Endothelial cell of hepatic sinusoid (primary cell): ENCODE measurements around the gene OTOP3.
"Not testable (repeated sequence)": the region's sequence is repeated elsewhere in the genome, so short reads cannot be mapped to it uniquely, and the experiment has no call there.

Experiments
- in situ Hi-C: cut with HindIII; loops from 2 replicates; pipeline ENCODE4 v1.10.0; 2017; ENCODE audit warnings: low sequenced_read_pairs

Gene OTOP3, protein sequence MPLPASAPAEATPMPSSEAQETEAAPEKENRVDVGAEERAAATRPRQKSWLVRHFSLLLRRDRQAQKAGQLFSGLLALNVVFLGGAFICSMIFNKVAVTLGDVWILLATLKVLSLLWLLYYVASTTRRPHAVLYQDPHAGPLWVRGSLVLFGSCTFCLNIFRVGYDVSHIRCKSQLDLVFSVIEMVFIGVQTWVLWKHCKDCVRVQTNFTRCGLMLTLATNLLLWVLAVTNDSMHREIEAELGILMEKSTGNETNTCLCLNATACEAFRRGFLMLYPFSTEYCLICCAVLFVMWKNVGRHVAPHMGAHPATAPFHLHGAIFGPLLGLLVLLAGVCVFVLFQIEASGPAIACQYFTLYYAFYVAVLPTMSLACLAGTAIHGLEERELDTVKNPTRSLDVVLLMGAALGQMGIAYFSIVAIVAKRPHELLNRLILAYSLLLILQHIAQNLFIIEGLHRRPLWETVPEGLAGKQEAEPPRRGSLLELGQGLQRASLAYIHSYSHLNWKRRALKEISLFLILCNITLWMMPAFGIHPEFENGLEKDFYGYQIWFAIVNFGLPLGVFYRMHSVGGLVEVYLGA

DNA sequence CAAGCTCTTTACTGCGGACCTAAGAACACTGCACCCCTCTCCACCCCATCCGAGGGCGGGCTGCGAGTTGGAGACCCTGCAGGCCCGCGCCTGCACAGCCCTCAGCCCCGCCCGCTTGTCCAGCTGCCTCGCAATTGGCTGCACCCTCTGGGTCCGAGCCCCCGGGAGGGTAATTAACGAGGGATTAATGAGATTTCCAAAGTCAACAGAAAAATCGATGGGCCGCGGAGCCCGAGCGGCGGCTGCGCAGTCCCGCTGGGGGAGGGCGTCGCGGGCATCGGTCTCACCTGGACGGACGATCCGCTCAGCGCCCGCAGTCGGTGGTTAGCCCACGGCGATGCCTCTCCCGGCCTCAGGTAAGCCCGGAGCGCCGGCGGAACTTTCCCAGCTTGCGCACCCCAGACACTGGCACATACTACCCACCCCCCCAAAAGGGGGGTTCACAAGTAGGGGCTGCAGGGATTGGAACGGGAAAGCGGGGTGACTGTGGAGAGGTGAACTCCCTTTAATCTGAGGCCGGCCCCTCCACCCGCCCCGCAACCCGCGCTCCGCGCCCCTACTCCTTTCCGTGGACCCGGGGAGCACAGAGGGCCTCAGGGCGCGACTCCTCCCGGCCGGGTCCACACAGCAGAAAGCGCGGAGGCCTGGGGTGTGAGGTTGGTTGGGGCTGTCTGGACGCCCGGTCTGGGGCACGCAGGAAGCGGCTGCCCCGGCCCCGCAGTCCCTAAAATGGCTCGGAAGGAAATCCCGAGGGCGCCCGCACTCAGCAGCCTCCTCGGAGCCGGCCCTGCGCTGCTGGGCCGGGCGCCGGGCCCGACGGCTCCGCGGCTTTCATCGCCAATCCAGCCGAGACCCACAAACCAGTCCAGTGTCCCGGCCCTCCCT lies at the start of gene OTOP3:
Gene OTOP3, plus strand, starts transcription at position 314 of the 885 bp plus-strand sequence. Its CDS starts 24 bp downstream, at position 338.
- in situ Hi-C loops: no loop called here

DNA sequence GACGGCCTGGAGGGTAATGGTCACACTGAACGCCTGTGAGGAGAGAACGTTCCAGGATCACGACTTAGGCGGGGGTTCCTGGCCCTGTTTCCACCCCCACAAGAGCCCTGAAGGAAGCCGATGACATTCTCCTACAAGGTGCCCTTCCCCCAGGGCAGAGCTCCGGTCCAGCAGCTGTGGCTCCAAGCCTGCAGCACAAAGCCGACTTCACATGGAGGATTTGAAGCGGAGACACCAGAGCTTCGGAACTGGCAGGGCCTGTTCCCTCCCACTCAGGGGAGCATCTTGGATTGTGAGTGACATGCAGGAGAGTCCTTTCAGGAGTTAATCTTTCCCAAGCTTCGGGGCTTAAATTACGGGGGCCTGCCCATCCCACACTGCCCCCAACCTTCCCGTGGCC lies 47.2 kb upstream of the OTOP3 start:
- in situ Hi-C loops: loop anchor here (5.0 kb wide), 1 partner anchor 76 kb away; no protein-coding TSS in a partner anchor

DNA sequence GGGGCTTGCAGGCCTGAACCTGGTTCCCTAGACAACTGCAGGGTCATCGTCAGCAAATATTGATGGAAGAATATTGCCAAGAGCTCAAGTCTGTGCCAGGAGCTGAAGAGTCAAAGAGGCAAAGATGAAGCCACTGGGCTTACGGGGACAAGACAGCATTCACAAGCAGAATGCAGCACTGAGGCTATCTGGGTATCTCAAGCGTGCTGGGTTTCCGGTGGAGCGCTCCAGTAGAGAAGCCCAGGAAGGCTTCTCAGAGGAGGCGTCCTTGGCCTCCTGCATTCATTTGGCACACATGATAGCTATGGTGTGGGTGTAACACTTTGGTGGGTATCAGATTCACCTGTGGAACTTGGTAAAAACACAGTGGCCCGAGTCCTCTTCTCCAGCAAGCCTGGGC lies 45.1 kb upstream of the OTOP3 start:
- in situ Hi-C loops: no loop called here

DNA sequence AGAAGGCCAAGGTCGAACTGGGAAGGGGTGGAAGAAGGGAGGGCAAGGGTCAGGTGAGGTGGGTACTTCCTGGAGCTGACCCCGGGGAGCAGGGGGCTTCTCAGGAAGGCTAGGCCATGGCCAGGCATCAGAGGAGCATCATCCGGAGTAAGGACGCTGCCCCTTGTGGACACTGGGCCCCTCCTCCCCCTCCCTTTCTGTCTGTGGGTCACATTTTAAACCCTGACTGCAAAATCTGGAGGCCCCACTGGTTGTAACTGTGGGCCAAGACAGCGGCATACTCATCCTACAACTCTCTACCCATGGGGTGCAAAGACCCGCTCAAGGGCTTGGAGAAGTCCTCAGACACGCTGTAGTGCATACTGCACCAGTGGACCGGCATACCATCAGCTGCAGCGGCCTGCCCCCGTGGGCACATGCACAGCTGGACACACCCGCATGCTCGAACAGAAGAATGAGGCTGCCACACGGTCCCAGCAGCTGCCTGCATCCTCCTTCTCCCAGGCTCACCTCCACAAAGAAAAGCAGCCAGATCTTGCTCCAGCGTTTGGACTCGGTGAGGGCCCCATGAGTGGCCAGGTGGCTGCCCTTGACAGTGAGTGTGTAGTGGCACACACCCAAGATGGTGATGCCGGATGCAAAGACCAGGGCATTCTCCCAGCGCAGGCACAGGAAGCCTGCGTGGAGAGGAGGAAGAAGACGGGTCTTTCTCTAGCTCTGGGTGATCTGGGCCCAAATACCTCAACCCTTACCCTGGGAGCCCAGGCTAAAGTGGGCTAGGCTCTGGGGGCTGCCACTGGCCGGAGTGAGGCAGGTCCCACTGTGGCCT lies 43.5 kb upstream of the OTOP3 start:
- in situ Hi-C loops: no loop called here

DNA sequence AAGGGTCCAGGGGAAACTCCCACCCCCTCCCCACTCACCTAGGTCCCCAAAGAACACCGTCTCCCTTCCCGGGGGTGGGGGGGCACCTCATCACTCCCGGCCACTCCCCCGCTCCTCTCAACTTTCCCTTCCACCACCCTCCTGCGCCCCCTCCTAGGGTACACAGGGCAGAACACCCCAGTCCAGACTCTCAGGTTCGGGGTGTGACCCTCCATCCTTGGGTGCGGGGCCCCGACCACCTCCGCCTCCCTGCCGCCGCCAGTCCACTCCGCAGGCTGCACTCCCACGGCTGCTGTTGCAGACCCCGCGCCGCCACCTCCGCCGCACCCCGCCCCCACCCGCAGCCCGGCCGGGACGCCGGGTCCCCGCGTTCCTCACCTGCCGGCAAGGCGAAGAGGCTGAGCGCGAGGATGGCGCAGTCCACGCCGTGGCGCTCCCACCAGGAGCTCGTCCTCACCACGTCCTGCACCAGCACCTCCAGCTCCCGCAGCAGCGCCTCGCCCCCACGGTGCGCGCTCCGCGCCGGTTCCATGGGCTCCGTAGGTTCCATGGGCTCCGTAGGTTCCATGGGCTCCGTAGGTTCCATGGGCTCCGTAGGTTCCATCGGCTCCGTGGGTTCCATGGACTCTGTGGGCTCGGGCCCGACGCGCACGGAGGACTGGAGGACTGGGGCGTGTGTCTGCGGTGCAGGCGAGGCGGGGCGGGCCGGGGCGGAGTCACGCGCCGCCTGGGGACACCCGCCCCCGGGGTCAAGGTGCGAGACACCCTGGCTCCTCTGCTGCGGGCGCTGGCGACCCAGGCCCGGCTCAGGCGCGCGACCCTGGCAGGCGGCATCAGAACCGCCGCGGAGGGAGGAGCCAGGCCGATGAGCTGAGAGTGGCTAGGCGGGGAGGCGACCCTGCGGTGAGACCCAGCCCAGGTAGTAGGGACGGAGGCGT lies 42.5 kb upstream of the OTOP3 start, which contains the start of gene FADS6:
Gene FADS6, minus strand, starts transcription at position 660 of the 938 bp plus-strand sequence. Its CDS starts 38 bp downstream, at position 622.
- in situ Hi-C loops: no loop called here

DNA sequence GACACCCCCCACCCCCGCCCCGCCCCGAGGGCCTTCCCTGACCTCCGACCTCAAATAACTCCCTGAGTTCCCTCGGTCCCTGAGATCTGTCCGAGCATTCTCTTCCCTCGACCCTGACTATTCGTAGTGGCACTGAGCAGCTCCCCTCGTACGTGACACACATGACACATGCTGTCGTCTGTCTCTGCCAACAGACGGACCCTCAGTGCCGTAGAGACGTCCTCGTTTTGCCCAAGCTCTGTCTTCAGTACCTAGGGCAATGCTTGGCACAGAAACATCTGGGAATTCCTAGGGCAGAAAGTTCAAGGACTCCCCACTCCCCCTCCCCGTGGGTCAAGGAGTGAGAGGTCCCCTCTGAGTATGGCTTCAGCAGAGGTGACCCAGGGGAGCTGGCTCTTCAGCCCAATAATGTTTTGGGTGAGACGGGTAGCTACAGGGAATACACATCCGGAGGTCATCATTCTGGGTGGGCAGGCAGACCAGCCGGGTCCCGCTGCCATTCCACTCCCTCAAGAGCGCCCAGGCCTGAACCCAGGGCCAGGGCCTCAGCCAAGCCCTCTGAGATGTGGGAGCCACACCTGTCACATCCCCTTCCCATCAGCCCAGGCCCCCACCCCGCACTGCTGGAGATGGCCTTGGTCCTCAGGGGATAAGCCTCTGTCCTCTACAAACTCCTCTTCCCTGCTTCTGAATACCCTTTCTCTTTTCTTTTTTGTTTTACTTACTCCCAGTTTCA lies 41.6 kb upstream of the OTOP3 start:
- in situ Hi-C loops: no loop called here

DNA sequence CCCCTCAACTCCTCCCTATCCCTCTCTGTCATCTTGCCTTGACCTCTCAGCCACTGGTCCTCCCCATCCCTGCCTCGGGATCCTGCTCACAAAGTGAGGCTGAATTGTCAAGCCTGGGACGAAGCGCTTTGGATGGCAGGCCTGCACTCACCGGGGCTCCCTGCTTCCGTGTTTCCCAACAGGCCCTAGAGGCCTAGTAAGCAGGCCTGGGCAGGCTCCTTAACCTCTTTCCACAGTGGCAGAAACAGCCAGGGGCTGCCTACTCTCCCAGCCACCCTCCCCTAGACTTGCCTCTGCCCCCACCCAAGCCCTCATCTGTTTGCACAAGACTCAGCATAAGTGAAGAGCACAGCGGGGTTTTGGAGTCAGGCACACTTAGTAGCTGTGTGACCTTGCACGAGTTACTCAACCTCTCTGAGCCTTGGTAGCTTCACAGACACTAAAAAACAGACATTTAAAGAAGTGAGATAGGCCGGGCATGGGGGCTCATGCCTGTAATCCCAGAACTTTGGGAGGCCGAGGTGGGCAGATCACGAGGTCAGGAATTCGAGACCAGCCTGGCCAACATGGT lies 37.2 kb upstream of the OTOP3 start:
- in situ Hi-C loops: no loop called here

DNA sequence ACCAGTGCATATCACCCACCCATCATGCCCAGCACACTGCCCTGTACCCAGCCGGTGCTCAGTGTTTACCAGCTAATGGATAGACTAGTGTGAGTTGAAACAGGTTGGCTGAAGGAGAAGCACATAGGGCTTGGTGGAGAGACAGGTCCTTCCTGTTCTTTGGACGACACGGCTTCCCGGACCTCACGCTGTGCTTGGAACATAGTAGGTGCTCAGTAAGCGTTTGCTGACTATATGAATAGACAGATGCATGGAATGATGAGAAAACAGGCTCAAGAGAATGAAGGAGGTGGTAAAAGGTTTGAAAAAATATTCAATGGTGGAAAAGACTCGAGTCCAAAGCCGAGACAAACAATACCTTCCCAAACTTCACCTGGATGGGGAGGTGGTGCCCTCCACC lies 35.5 kb upstream of the OTOP3 start:
- in situ Hi-C loops: no loop called here

DNA sequence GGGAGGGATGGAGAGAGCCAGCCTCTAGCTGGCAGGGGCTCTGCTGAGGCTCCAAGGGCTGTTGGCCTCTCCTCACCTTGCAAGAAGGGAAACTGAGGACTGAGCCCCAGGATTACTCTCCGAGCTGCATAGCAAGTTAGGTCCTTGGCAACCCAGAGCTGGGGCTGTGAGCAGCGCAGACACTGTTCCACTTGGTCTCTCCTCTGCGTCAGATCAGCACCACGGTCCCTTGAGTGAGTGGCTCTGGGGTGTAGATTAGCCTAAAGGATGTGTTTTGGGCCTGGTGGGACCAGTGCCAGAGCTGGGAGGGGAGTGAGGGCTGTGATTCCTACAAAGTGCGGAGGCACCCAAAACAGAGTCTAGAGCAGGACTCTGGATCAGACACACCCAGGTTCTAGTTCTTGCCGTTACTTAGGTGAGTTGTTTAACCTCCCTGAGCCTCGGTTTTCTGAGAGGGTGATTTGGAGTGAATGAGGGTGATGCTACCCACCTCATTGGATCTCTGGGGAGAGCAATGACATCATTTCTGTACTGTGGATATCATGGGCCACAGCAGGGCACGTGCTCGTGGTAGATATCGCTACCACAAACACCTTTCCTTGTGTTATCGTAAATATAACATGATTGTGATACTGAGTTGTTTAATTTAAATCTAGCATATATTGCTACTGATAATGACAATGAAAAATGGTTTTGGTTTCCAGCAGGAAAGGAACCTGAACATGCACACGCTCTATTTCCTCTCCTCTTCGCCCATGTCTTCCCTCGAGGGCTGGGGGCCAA lies 34.2 kb upstream of the OTOP3 start:
- in situ Hi-C loops: no loop called here

DNA sequence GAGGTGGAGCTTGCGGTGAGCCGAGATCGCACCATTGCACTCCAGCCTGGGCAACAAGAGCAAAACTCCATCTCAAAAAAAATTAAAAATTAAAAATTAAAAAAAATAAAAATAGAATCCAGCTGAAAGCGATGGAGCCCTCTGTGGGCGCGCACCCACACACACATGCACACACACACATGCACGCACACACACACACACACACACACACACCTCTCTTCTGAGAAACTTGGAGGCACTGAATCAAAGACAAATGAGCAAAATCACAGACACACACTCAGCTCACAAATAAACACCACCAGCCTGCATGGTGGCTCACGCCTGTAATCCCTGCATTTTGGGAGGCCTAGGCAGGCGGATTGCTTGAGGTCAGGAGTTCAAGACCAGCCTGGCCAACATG lies 32.7 kb upstream of the OTOP3 start:
- in situ Hi-C loops: no loop called here

DNA sequence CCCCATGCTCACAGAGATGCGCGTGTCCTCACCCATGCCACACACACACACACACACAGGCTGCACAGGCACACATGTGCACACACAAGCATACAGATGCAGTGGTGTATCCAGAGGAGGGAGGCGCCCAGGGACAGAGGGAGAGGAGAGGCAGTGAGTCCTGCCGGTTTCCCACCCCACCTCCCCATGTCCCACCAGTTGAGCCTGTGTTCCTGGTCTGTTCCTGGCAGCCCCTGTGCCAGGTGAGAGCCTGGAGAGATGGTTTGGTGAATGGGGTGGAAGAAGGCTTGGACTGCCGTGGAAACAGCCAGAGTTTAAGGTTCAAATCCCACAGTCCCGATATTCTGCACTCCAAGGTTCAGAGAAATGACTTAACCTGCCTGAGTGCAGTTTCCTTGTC lies 32.0 kb upstream of the OTOP3 start:
- in situ Hi-C loops: no loop called here

DNA sequence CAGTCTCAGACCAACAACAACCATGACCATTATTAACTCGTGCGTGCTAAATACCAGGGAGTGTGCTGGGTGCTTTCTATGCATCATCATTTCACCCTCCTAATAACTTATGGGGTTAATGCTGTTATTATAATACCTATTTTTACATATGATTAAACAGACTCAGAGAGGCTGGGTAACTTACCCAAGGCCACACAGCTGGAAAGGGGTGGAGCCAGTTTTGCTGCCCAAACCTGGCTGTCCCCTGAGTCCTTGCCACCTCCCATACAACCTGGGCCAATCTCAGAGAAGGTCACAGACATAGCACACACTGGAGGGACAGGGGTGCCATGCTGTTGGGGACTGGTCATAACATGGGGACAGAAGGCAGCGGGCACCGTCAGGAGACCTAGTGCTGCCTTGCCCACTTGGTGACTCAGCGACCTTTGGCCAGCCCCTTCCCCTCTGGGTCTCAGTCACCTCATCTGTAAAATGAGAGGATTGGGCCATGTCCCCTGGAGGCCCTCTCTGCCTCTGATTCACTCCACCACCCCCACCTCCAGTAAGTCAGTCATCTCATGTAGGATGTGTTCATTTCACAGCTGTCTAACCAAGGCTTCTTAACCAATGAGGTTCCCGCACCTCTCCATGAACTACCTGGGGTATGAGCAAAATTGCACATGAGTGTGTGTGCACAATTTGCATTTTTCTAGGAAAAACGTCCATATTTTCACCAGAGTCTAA lies 30.9 kb upstream of the OTOP3 start:
- in situ Hi-C loops: no loop called here

DNA sequence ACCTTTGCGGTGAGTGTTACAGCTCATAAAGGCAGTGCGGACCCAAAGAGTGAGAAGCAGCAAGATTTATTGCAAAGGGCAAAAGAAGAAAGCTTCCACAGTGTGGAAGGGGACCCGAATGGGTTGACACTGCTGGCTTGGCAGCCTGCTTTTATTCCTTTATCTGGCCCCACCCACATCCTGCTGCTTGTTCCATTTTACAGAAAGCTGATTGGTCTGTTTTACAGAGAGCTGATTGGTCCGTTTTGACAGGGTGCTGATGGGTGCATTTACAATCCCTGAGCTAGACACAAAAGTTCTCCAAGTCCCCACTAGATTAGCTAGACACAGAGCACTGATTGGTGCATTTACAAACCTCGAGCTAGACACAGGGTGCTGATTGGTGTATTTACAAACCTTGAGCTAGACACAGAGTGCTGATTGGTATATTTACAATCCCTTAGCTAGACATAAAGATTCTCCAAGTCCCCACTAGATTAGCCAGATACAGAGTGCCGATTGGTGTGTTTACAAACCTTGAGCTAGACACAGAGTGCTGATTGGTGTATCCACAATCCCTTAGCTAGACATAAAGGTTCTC lies 29.4 kb upstream of the OTOP3 start:
- in situ Hi-C loops: not testable (repeated sequence)

DNA sequence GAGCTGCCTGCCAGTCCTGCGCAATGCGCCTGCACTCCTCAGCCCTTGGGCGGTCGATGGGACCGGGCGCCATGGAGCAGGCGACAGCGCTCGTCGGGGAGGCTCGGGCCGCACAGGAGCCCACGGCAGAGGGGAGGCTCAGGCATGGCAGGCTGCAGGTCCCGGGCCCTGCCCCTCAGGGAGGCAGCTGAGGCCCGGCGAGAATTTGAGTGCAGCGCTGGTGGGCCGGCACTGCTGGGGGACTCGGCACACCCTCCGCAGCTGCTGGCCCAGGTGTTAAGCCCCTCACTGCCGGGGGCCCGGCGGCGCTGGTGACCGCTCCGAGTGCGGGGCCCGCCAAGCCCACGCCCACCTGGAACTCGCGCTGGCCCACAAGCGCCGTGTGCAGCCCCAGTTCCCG lies 28.7 kb upstream of the OTOP3 start:
- in situ Hi-C loops: no loop called here

DNA sequence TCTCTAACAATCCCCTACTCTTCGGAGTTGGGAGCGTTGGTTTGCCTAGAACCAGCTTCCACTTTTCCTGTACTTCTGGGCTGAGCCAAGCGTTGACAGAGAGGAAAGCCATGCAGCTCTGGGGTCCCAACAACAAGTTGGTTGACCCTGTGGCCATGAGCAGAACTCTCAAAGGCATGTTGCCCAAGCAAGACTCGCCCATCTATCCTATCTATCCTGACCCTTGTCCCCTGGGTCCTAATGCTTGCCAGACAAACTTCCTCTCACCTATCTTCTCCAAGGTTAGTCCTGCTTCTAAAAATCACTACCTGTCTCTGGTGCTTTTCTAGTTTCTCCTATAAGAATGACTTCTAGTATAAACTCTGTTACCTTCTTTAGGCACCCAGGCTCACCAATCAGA lies 26.6 kb upstream of the OTOP3 start:
- in situ Hi-C loops: not testable (repeated sequence)

DNA sequence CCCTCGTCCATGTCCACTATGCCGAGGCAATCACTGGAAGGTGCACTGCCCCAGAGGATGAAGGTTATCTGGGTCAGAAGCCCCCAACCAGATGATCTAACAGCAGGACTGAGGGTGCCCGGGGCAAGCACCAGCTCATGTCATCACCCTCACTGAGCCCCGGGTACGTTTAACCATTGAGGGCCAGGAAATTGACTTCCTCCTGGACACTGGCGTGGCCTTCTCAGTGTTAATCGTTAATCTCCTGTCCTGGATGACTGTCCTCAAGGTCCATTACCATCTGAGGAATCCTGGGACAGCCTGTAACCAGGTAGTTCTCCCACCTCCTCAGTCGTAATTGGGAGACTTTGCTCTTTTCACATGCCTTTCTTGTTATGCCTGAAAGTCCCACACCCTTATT lies 24.3 kb upstream of the OTOP3 start:
- in situ Hi-C loops: not testable (repeated sequence)
